ENCODE measurements around the gene TPRG1L. TPM values are rescaled to one million over a fixed set of nuclear protein-coding genes. Genes with fewer than 3 reads are reported as not detected.

Gene TPRG1L
- total RNA-seq, 1 donor from 2014 or later = 40.8 TPM

DNA sequence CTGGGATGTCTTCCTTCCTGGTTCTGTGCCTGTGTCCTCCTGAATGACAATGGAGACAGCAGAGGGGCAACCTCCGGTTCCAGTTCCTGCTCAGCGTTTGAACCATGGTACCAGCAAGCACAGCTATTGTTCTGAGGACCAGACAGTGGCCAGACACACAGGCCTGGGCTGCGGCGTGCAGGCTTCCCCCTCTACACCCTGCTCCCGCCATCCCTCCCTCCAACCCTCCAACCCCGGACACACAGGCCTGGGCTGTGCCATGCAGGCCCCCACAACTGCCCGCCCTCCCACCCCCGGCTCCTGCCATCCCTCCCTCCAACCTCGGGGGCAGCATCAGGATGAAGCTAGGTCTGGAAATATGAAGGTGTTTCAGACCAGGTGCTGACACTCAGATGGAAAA lies 8.0 kb upstream of the TPRG1L start:
- TF ChIP-seq, protein P1, sequence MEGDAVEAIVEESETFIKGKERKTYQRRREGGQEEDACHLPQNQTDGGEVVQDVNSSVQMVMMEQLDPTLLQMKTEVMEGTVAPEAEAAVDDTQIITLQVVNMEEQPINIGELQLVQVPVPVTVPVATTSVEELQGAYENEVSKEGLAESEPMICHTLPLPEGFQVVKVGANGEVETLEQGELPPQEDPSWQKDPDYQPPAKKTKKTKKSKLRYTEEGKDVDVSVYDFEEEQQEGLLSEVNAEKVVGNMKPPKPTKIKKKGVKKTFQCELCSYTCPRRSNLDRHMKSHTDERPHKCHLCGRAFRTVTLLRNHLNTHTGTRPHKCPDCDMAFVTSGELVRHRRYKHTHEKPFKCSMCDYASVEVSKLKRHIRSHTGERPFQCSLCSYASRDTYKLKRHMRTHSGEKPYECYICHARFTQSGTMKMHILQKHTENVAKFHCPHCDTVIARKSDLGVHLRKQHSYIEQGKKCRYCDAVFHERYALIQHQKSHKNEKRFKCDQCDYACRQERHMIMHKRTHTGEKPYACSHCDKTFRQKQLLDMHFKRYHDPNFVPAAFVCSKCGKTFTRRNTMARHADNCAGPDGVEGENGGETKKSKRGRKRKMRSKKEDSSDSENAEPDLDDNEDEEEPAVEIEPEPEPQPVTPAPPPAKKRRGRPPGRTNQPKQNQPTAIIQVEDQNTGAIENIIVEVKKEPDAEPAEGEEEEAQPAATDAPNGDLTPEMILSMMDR (IDR thresholded peaks at IDR 0.05; ENCODE audit: insufficient read depth, low read length, poor library complexity, severe bottlenecking) = no peak
- H3K27me3 ChIP-seq (ENCODE audit: control insufficient read depth, insufficient read depth, low read length) = peaks cover 13% of the 10 kb centered on the region
- H3K36me3 ChIP-seq (ENCODE audit: control insufficient read depth, insufficient read depth, low read length) = no peaks in the 10 kb centered on the region

DNA sequence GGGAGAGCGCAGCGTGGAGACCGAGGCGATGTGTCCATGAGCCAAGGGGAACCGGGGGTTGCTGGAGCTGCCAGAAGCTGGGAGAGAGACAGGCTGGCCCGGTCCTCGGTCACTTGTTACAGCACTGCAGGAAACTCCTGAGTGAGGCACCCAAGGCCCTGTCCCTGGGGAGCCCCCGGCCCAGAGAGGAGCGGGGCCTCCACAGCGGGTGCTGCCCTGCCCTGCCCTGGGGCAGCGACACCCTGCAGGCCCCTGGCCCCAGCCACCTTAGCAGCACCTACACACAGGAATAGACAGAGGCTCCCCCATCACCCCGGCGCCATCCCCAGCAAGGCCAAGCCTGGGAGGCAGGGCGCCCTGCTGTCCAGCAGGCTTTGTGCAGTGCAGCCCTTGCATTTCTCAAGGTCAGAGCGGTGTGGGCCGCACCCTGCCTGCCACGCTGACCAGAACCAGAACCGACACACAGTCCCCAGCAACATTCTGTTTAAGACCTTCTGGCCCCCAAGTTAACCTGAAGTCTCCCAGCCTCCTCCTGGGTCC lies 6.9 kb upstream of the TPRG1L start:
- no peak overlapping the region for H3K4me3 ChIP-seq (ENCODE audit: low read depth, low read length)
- peaks cover 3% of the 10 kb centered on the region for H3K27me3 ChIP-seq (ENCODE audit: control insufficient read depth, insufficient read depth, low read length)
- TF ChIP-seq, protein P1 (IDR thresholded peaks at IDR 0.05; ENCODE audit: insufficient read depth, low read length, poor library complexity, severe bottlenecking) = no peak
- DNase-seq (ENCODE audit: low read depth) = no peak
- no peaks in the 10 kb centered on the region for H3K36me3 ChIP-seq (ENCODE audit: control insufficient read depth, insufficient read depth, low read length)

More for the DNA sequence above, 8.0 kb upstream of the TPRG1L start:
- H3K4me3 ChIP-seq (ENCODE audit: low read depth, low read length) = no peak overlapping the region
- no peak for DNase-seq (ENCODE audit: low read depth)

DNA sequence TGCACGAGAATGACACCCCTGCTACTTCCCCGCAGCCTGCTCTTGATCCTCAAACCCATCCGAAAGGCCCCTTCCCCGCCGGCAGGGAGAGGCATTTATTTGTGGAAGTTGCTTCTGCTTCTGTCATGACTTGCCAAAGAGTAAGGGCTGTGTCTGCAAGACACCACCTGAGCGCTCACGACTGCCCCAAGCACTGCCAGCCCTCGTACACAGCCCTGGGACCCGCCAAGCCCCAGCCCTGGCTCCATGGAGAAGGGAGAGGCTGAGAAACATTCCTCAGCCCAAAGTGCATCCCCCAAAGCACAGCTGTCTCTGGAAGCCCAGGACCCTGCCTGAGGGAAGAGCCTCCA lies 6.3 kb upstream of the TPRG1L start:
- TF ChIP-seq, protein P1 (IDR thresholded peaks at IDR 0.05; ENCODE audit: insufficient read depth, low read length, poor library complexity, severe bottlenecking) = no peak
- no peaks in the 10 kb centered on the region for H3K36me3 ChIP-seq (ENCODE audit: control insufficient read depth, insufficient read depth, low read length)
- DNase-seq (ENCODE audit: low read depth) = no peak
- no peaks in the 10 kb centered on the region for H3K27me3 ChIP-seq (ENCODE audit: control insufficient read depth, insufficient read depth, low read length)
- H3K4me3 ChIP-seq (ENCODE audit: low read depth, low read length) = no peak overlapping the region

DNA sequence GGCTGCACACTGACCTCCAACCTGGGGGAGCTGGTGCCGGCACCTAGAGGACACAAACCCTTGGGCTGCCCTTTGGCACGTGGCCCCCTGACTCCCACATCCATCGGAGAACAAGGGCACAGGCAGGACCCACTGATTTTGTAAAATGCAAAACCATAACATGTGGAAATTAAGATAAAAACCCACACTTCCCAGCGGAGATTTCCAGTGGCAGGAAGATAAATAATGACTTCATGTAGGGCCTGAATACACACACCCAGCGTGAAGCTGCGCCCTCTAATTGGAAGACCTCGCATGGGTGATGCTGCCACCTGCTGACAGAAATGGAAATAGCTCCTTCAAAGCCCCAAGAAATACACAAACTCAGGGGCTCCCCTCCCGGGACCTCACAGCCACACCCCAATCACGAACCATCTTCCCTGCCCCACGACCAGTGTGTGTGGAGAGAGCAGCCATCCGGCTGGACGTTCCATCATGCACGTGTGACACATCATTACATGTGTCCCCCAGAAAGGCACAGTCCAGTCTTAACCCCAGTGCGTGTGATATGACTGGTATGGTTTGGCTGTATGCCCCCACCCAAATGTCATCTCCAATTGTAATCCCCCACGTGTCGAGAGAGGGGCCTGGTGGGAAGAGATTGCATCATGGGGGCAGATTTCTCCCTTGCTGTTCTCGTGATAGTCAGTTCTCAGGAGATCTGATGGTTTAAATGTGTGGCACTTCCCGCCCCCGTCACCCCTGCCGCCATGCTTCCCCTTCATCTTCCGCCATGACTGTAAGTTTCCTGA lies 5.7 kb upstream of the TPRG1L start:
- peak; percentile 39 for DNase-seq (ENCODE audit: low read depth)
- Histone ChIP-seq H3K36me3 (ENCODE audit: control insufficient read depth, insufficient read depth, low read length) (no peaks in the 10 kb centered on the region), H3K4me3 (ENCODE audit: low read depth, low read length) (no peak overlapping the region)

DNA sequence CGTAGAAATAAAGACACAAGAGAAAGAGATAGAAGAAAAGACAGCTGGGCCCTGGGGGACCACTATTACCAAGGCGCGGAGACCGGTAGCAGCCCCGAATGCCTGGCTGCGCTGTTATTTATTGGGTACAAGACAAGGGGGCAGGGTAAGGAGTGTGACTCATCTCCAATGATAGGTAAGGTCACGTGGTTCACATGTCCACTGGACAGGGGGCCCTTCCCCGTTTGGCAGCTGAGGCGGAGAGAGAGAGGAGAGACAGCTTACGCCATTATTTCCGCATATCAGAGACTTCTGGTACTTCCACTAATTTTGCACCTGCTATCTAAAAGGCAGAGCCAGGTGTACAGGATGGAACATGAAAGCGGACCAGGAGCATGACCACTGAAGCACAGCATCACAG lies 4.1 kb upstream of the TPRG1L start:
- TF ChIP-seq, protein P1 (IDR thresholded peaks at IDR 0.05; ENCODE audit: insufficient read depth, low read length, poor library complexity, severe bottlenecking) = no peak
- no peak overlapping the region for H3K4me3 ChIP-seq (ENCODE audit: low read depth, low read length)
- no peaks in the 10 kb centered on the region for H3K36me3 ChIP-seq (ENCODE audit: control insufficient read depth, insufficient read depth, low read length)
- H3K27me3 ChIP-seq (ENCODE audit: control insufficient read depth, insufficient read depth, low read length) = no peaks in the 10 kb centered on the region
- DNase-seq (ENCODE audit: low read depth) = no peak

More for the DNA sequence above, 5.7 kb upstream of the TPRG1L start:
- no peaks in the 10 kb centered on the region for H3K27me3 ChIP-seq (ENCODE audit: control insufficient read depth, insufficient read depth, low read length)
- TF ChIP-seq, protein P1 (IDR thresholded peaks at IDR 0.05; ENCODE audit: insufficient read depth, low read length, poor library complexity, severe bottlenecking) = peak; percentile 75
